ENCODE data around the gene NCBP3.

DNA sequence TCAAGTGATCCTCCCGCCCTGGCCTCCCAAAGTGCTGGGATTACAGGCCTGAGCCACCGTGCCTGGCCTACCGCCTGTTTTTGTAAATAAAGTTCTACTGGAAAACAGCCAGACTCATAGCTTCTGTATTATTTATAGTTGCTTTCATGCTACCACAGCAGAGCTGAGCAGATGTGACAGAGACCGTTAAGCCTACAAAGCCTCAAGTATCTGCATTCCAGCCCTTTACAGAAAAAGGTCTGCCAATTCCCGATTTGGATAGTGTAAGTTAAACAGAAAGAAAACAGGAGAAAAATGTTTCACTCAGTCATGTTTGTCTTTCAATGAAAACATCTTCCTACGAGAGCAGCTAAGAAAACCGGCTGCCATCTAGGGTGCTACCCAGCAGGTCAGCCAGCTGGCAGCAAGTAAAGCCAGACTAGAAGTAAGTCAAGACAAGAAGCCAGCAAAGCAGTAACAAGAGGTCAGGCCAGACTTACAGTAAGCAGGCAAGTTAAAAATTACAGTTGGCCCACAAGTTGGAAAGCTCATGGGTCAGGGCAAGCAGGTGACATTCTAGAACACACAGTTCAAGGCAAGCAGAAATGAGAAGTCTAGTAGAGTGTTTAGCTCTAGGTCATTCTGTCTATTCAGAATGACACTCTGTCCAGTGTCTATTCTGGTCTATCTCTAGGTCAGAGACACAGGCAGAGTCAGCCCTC lies 17.7 kb downstream of the NCBP3 start:
- TF ChIP-seq, protein P1, sequence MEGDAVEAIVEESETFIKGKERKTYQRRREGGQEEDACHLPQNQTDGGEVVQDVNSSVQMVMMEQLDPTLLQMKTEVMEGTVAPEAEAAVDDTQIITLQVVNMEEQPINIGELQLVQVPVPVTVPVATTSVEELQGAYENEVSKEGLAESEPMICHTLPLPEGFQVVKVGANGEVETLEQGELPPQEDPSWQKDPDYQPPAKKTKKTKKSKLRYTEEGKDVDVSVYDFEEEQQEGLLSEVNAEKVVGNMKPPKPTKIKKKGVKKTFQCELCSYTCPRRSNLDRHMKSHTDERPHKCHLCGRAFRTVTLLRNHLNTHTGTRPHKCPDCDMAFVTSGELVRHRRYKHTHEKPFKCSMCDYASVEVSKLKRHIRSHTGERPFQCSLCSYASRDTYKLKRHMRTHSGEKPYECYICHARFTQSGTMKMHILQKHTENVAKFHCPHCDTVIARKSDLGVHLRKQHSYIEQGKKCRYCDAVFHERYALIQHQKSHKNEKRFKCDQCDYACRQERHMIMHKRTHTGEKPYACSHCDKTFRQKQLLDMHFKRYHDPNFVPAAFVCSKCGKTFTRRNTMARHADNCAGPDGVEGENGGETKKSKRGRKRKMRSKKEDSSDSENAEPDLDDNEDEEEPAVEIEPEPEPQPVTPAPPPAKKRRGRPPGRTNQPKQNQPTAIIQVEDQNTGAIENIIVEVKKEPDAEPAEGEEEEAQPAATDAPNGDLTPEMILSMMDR (IDR thresholded peaks at IDR 0.05), result no peak
- TF ChIP-seq POLR2A (IDR thresholded peaks at IDR 0.05), result no peak

Measured in ovary (tissue), 3 donors.